Left colon (tissue), 2 donors: ENCODE data around the gene OXSR1. TPM values are rescaled to one million over a fixed set of nuclear protein-coding genes. Genes with fewer than 3 reads are reported as not detected.

Source experiments
- ATAC-seq: fragments of 200-7000 bp; cut with Tn5 transposase; one replicate; pipeline ENCODE4 v1.9.1; 2020; ENCODE audit warnings: mild to moderate bottlenecking, moderate library complexity
- DNase-seq, 2 donors: peaks; one replicate each; pipeline ENCODE4 v3.0.0-alpha.2; 2020
- intact Hi-C, 2 donors: fragments of 100-400 bp; cut with DNase I in 1 of 2; cut with micrococcal nuclease in 1 of 2; formaldehyde crosslinking; loops; one replicate each; pipeline versions ENCODE4 v1.11.2 to v1.14.0; 2022; cut with DNase I, micrococcal nuclease
- long read RNA-seq: library from polyadenylated mRNA; unstranded; transcript quantifications from one replicate; pipeline ENCODE4 v2.0.0, GENCODE V29; 2021
- total RNA-seq, 2 donors: library from RNA; stranded (reverse); fragmentation: NEBNext Ultra II Directional; extraction: Animal tissue kit (Norgen Biotek cat#: 25700); gene quantifications; one replicate each; pipeline ENCODE4 v1.2.1, GENCODE V29; 2021
- donor health status: DM: no; HTN: no; CAD: no.
- donor health status: DM: yes; HTN: yes; CAD: no.

The OXSR1 gene
- 10 to 100 TPM; 42.5 to 42.8 TPM for total RNA-seq
- long read RNA-seq, full-length matches to known transcripts = 18 of 38 reads
- long read RNA-seq, partial matches to known transcripts = 16 of 38 reads
- long read RNA-seq, other reads (novel, unspliced or antisense) = 4 of 38 reads

- intact Hi-C loops = no loop called here
- ATAC-seq (peak; percentile 86), DNase-seq (peak; percentile 99 to 100)
Measured at GRCh38 chr3:38164952-38165721, at the start of gene OXSR1. Gene OXSR1 (plus strand): TSS chr3:38165537. CDS start chr3:38165877, 340 bp downstream.

GRCh38 chr3:38115645-38116427 lies 49.5 kb upstream of the OXSR1 start:
- no peak for ATAC-seq
- intact Hi-C loops = no loop called here
- peak in 1 of 2 donors; percentile 16 for DNase-seq

- intact Hi-C loops = no loop called here
- DNase-seq = peak in 1 of 2 donors; percentile 31
- peak; percentile 44 for ATAC-seq
Measured at GRCh38 chr3:38116471-38117162, 48.7 kb upstream of the OXSR1 start.

GRCh38 chr3:38117163-38117716 lies 48.1 kb upstream of the OXSR1 start:
- ATAC-seq (peak; percentile 59), DNase-seq (peak; percentile 25 to 30)
- intact Hi-C loops = no loop called here

GRCh38 chr3:38117748-38118420 lies 47.5 kb upstream of the OXSR1 start:
- DNase-seq (peak; percentile 67 to 79), ATAC-seq (peak; percentile 79)
- intact Hi-C loops = no loop called here

GRCh38 chr3:38118421-38119247 lies 46.7 kb upstream of the OXSR1 start:
- no peak for ATAC-seq
- DNase-seq = no peak
- intact Hi-C loops = no loop called here

- DNase-seq (peak in 1 of 2 donors; percentile 15), ATAC-seq (no peak)
- intact Hi-C loops = no loop called here
Measured at GRCh38 chr3:38119248-38119544, 46.1 kb upstream of the OXSR1 start.

GRCh38 chr3:38119821-38120692 lies 45.3 kb upstream of the OXSR1 start:
- no peak for ATAC-seq
- intact Hi-C loops = no loop called here

GRCh38 chr3:38120693-38121450 lies 44.5 kb upstream of the OXSR1 start:
- ATAC-seq = no peak
- intact Hi-C loops = no loop called here
- DNase-seq = peak in 1 of 2 donors; percentile 24

More at GRCh38 chr3:38119821-38120692, 45.3 kb upstream of the OXSR1 start:
- DNase-seq = peak in 1 of 2 donors; percentile 8

- ATAC-seq = no peak
- DNase-seq = peak in 1 of 2 donors; percentile 24
- intact Hi-C loops = no loop called here
Measured at GRCh38 chr3:38121451-38121831, 43.9 kb upstream of the OXSR1 start.

- DNase-seq (peak in 1 of 2 donors; percentile 21), ATAC-seq (no peak)
- intact Hi-C loops = no loop called here
Measured at GRCh38 chr3:38121832-38122461, 43.4 kb upstream of the OXSR1 start.

GRCh38 chr3:38122712-38123290 lies 42.5 kb upstream of the OXSR1 start:
- intact Hi-C loops = no loop called here
- peak in 1 of 2 donors; percentile 21 for DNase-seq
- no peak for ATAC-seq

GRCh38 chr3:38124324-38125122 lies 40.8 kb upstream of the OXSR1 start:
- intact Hi-C loops = no loop called here
- no peak for DNase-seq
- ATAC-seq = peak; percentile 31

GRCh38 chr3:38125305-38126120 lies 39.8 kb upstream of the OXSR1 start:
- ATAC-seq = no peak
- intact Hi-C loops = no loop called here
- no peak for DNase-seq
